Endothelial cell of hepatic sinusoid (primary cell): ENCODE results near the gene RGS14.
"Not testable (repeated sequence)": the region's sequence is repeated elsewhere in the genome, so short reads cannot be mapped to it uniquely, and the experiment has no call there.

Source experiments
- in situ Hi-C: cut with HindIII; loops from 2 replicates; pipeline ENCODE4 v1.10.0; 2017; ENCODE audit warnings: low sequenced_read_pairs

Gene RGS14

DNA sequence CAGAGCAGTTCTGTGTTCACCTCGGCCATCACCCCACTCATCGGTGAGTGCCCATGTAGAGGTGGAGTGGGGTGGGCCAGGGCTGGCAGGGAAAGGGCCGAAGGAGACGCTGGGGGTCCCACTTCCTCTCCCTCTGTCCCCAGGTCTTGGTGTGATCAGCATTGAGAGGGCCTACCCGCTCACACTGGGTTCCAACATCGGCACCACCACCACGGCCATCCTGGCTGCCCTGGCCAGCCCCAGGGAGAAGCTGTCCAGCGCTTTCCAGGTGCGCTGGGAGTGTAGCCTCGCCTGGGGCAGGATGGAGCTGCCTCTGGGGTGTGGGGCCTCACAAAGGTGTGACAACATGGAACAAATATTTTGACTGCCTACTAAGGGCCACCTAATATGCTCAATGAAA, 39.1 kb downstream of the RGS14 start:
- in situ Hi-C loops, result no loop called here

DNA sequence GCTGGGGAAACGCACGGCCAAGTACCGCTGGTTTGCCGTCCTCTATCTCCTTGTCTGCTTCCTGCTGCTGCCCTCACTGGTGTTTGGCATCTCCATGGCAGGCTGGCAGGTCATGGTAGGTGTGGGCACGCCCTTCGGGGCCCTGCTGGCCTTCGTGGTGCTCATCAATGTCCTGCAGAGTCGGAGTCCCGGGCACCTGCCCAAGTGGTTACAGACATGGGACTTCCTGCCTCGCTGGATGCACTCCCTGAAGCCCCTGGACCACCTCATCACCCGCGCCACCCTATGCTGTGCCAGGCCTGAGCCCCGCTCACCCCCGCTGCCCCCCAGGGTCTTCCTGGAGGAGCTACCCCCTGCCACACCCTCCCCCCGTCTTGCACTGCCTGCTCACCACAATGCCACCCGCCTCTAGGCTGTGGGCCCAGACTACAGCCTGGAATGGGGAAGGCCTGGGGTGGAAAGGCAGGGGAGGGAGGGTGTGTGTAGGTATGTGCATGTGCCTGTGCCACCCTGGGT, 40.2 kb downstream of the RGS14 start:
- in situ Hi-C loops, result no loop called here

DNA sequence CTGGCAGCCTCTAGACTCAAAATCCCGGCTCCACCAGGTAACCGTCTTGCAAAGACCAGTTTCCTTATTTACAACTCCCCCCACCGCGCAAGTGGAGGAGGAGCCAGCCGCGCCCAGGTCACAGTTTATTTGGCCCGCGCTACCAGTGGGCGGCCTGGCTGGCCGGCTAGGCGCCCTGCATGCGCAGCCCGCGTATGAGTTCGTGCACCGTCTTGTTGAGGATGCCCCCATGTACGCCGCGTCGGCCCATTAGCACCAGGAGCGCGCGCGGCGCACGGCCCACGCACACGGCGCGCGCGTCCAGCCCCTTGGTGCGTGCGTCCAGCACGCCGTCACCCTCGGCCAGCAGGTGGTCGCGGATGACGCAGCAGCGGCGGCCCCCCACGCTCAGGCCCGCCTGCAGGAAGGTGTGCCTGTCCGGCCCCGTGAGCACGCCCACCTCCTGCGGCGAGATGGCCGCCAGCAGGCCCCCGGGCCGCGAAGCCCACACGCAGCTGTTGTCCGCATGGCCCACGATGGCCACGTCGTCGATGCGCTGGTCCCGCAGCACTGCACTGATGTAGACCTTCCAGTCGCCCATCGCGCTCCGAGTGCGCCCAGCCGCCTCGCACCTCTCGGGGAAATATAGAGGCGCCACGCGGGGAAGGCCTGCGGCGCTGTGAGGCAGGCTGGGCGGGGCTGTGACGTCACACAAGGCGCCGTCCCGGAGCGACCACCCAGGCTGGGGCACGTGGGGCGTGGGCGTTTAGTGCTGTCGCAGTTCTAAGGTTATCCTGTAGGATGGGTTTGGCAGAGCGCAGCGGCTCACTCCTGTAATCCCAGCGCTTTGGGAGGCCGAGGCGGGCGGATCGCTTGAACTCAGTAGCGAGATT, 42.5 kb downstream of the RGS14 start, which contains the start of gene PFN3:
TSS of gene PFN3 (minus strand) at position 665 of the 872 bp plus-strand sequence. CDS start at position 580, 85 bp downstream.
- in situ Hi-C loops, result no loop called here

DNA sequence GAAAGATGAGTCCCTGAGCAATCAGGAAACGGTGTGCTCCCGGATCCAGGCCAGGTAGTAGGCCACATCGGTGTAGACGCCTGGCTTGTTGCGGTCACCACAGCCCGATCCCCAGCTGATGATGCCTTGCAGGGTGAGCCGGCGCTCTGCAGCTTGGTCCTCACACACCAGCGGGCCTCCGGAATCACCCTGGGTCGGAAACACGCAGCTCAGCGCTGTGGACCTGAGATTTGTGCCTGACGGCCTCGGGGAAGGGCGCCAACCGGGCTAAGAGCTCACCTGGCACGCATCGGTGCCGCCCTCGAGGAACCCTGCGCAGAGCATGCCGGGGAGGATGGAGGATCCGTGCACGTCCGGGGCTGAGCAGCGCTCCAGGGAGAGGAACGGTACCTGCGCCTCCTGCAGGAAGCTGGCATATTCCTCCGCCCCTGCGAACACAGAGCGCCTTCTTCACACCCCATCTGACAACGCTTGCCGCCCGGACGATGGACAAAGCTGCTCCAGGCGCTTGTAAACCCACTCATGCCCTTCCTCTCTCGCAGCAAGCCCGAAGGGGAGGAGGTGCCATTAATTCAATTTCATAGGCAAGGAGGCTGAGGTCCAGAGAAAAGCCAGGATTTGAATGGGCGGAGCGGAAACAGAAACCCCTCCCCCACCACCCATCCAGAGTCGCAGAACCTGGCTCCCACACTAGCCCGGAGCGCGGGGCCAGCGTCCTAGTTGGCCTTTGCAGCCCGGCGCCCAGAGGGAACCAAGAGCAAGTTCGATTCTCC, 44.7 kb downstream of the RGS14 start:
- in situ Hi-C loops, result no loop called here

DNA sequence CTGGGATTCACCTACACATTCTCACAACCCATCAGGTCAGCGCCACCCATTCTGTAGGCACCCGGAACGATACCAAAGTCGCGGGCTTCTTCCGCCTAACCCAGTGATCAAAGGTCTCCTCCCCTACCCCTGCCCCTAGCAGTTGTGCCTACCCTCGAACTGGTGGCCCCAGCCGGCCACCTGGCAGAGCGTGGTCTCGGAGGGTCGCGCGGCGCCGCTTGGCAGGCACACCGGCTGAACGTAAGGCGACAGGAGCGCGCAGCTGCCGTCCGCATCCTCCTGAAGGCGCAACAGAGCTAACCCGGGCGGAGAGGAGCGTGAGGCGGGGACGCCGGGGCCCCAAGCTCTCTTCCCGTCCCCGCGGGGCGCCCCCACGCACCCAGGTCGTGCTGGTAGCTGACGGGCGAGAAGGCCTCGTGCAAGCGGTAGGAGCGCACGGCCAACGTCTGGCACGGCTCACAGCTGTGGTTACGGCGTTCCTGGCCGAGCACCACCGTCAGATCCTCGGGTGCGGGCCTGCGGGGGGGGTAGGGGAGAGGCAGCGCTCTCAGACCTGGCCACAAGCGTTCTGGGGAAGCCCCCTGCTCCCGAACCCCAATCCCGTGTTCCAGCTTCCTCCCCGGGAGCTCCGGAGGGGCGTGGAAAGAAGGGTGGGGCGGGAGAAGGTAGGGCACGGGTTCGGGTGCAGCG, 45.5 kb downstream of the RGS14 start:
- in situ Hi-C loops, result no loop called here

DNA sequence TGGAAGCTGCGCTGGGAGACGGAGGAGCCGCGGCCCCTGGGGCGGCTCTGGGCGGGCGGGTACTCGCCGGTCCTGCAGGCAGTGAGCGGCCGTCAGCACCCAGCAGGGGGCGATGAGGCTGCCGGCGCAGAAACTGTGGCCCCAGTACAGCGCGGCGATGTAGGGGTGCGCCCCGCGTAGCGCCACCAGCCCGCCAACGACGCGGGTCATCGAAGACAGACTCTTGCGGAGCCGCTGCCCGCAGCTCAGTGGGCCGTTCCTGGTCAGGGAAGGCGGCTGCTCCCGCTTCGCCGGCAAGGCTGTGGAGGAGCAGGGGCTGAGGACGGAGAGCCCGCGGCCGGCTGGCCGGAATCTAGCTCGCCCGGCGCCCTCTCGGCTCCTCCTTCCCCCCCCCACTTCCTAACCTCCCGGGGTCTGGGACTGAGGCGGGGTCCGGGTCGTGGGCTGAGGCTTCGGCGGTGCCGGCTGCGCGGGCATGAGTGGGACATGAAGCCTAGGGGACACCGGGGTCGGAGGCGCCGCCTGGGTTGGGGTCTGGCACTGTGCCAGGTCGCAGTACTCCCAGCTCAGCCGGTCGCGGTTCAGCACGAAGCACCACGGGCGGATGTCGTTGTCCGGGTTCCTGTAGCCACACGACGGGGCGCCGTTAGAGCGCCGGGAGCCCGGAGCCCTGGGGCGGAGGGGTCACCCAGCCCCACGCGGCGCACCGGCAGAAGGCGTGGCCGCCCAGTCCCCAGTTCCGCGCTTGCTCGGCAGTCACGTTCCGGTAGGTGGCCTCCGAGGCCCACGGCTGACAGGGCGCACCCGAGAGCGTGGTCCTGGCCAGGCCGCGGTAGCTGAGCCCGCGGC, 46.3 kb downstream of the RGS14 start:
- in situ Hi-C loops, result no loop called here

DNA sequence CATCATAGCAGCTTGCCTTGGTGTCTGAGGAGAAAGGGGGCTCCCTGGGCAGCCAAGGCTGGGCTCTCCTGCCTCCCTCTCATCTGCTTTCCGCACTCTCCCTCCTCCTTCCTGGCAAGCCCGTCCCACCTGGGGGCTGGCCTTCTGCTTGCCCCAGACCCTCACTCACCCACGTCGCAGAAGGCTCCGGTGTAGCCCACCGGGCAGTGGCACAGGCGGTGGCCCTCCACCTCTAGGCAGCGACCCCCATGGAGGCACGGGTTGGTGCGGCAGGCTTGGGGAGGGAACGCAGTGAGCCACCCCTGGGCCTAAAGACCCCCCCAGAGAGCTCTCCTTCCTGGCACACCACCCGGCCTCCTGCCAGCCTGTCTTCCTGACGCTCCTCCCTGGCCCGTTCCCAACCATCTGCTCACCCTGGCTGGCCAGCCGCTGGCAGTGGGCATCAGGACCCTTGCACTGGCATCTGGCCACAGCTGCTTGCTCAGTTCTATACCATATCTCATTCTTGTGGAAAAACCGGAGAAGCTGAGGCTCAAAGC, 47.0 kb downstream of the RGS14 start:
- in situ Hi-C loops, result loop anchor here (5.0 kb wide), 2 partner anchors 42 to 43 kb away; partner anchors contain the start of gene PRR7

DNA sequence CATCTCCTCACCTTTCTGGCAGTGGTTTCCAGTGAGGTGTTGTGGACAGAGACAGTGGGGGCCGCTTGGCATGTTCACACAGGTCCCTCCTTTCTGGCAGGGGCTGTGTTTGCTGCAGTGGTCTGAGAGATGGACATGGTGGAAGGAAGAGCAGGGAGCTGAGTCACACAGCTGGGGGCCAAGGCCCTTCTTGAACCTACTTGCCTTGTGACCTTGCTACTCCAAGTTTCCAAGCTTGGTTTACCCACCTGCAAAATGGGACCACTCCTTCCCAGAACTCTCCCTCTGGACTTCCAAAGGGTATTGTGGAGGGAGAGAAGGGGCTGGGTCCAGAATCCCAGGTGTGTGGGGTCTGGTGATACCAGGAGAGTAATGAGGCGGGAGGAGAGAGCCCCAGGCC, 47.6 kb downstream of the RGS14 start:
- in situ Hi-C loops, result loop anchor here (5.0 kb wide), 2 partner anchors 42 to 43 kb away; partner anchors contain the start of gene PRR7

DNA sequence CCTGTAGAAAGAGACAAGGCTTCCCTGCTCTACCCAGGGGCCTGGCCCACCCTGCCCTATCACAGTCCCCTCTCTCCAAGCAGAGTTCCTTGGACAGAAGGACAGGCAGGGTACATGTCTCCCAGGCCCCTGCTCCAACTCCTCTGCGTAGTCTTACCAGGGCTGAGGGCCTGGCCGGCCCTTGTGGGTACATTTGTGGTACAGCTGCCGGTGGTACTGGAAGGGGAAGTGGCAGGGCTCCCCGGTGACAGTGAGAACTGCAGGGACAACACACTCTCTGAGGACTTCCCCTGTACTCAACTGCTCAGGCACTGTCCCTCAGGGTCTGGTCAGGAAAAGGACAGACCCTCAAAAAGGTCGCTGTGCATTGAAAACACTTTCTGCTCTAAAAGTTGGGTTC, 48.1 kb downstream of the RGS14 start:
- in situ Hi-C loops, result loop anchor here (5.0 kb wide), 2 partner anchors 41 to 44 kb away; partner anchors contain the start of gene PRR7

DNA sequence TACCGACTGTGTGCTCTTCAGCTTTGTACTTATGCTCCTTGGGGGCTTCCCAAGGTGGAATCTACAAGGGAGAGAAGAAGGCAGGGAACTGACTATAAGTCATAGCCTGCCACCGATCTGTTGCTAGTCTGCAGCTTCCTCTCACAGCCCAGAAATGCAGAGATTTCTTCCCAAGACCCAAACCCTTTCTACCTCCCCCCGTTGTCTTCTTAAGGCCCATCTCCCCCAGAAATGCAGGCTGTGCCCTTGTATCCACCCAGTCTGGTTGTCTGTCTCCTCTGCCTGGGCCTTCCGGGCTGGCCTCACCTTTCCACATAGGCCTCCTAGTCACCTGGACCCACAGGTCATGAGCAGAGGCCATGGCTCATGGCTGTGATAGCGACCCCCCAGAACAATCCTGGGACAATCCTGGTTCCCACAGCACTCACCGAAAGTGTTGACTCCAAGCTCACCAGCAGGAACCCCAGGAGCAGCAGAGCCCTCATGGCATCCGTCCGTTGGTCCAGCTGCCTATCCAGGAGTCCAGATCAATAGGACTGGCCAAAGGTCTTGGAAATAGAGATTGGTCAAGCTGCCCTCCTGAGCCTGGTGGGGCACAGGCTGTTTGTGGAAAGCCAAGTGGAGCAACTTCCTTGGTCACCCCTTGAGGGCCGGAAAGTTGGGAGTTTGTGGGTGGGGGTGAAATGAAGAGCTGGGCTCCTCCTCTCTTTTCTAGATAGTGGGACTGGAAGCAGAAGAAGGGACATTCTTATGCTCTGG, 51.5 kb downstream of the RGS14 start, which contains the start of gene F12:
TSS of gene F12 (minus strand) at position 522 of the 759 bp plus-strand sequence. CDS start at position 485, 37 bp downstream.
- in situ Hi-C loops, result loop anchor here (5.0 kb wide), 2 partner anchors 38 to 47 kb away; partner anchors contain the start of gene PRR7

DNA sequence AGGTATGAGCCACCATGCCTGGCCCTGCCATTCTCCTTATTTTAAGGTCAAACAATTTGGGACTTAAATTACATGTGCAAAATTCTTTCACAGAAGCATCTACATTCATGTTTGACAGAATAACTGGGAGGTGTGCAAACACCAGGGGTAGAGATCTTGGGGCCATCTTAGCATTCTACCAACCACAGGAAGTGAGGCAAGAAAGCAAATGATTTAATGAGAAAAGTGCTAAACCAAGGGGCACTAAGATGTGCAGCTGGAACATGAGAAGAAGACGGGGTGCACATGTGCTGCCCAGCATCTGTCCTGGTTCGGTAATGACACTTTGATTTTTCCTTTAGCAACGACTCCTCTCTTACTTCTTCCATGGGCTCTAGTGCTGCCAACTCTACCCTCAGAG, 52.9 kb downstream of the RGS14 start:
- in situ Hi-C loops, result no loop called here

DNA sequence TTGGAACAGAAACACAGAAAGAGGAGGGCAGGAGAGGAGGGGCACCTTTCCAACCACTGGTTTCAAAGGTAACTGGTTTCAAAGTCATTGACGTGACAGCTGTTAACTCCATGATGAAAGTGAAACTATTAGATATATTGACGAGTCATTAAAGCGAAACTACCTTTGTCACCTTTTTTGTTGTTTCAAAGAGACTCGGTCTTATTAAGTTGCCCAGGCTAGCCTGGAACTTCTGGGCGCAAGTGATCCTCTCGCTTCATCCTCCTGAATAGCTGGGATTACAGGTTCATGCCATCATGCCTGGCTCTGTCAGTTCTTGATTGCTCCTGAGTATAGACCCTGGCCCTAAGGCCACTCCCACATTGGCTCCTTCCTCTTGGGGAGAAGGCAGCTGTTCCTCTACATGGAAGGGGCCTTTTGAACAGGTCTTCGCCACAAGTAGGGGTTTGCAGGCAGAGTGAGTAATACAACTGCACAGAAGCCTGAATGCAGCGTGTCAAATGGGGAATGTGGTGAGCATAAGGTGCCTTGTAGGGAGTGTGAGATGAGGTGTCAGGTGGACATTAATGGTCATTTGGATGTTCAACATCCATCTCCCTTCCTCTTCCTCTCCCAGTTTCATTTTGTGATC, 55.0 kb downstream of the RGS14 start:
- in situ Hi-C loops, result no loop called here

DNA sequence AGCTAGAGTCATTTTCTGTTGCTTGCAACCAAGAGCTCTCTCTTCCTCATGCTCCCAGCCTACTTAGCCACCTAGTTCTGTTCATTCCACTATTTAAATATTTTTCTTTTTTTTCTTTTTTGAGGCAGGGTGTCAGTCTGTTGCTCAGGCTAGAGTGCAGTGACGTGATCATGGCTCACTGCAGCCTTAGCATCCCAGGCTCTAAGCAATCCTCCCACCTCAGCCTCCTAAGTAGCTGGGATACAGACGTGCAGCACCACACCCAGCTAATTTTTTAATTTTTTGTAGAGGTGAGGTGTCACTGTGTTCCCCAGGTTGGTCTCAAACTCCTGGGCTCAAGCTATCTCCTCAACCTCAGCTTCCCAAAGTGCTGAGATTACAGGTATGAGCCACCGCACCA, 56.8 kb downstream of the RGS14 start:
- in situ Hi-C loops, result no loop called here

DNA sequence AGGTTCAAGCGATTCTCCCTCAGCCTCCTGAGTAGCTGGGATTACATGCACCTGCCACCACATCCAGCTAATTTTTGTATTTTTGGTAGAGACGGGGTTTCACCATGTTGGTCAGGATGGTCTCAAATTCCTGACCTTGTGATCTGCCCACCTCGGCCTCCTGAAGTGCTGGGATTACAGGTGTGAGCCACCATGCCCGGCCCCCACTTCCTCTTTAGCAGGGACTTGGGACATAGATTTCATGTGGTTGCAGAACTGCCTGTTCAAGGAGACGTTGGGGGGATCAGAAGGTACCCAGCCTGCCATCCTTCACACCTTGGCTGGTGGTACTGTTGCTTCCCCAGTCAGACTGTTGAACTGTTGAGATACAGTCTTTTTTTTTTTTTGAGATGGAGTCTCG, 59.4 kb downstream of the RGS14 start:
- in situ Hi-C loops, result not testable (repeated sequence)

DNA sequence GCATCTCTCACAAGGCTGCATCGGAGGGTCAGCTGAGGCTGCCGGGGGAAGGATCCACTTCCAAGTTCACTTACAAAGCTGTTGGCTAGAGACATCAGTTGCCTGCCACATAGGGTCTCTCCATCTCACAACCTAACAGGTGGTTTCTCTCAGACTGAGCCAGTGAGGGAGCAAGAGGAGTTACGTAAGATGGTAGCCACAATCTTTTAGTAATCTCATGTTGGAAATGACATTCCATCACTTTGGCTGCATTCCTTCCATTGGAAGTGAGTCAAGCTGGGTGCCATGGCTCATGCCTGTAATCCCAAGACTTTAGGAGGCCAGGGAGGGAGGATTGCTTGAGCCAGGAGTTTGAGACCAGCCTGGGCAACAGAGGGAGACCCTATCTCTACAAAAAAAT, 61.3 kb downstream of the RGS14 start:
- in situ Hi-C loops, result no loop called here

DNA sequence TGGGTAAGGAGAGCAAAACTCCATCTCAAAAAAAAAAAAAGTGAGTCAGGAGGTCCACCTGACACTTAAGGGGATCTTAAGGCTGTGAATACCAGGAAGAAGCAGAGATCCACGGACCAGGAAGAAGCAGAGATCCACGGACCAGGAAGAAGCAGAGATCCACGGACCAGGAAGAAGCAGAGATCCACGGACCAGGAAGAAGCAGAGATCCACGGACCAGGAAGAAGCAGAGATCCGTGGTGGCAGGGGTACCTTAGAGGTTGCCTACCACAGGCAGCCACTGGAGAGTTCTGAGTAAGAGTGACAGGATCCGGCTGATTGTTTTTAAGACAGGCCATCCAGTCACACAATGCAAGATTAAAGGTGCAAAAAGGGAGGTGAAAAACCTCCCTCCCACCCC, 62.7 kb downstream of the RGS14 start:
- in situ Hi-C loops, result not testable (repeated sequence)

DNA sequence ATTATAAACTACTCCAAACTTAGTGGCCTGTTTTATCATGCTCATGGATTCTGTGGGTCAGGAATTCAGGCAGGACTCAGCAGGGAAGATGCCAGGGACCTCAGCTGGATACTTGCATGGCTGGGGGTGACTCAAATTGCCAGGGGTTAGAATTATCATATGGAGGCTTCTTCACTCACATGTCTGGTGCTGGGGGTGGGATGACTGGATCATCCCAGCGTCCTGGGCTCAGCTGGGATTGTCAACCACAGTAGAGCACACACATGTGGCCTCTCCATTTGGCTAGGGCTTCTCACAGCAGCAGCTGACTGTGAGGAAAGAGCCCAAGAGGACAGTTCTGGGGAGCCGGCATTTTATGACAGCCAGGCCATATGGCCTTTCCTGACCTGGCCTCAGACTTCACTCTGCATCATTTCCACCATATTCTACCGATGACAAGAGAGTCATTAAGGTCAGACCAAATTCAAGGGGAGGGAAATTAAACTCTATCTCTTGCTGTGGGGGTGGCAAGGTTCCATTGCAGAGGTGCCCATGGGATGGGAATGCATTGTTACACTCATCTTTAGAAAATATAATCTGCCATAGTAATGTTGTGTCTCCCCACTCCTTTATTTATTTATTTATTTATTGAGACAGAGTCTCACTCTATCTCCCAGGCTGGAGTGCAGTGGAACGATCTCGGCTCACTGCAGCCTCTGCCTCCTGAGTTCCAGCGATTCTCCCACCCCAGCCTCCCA, 63.5 kb downstream of the RGS14 start:
- in situ Hi-C loops, result no loop called here
